Natural killer cell treated with Interleukin-12 subunit alpha and Interleukin-12 subunit beta and Interleukin-15 and Interleukin-18, amount 100 ng/mL, for 72 hours (primary cell): ENCODE results near the gene ROBO1. TPM values are rescaled to one million over a fixed set of nuclear protein-coding genes. Genes with fewer than 3 reads are reported as not detected.

Source experiments
- ATAC-seq, 2 donors: fragments of 150-1000 bp; cut with Tn5 transposase in 1 of 2; sonication (Bioruptor Pico), chemical (Tn5 transposase) in 1 of 2; 2 replicates each; pipeline ENCODE4 v1.10.0; 2021
- DNase-seq: peaks from one replicate; pipeline ENCODE4 v3.0.0; 2022; ENCODE audit warnings: low spot score
- H3K27ac Mint-ChIP-seq, 2 donors: 1 replicate in 1 of 2; 2 replicates in 1 of 2; pipeline ENCODE4 v1.8.0; 2022; ENCODE audit warnings: mixed read lengths in 2 of 2, mild to moderate bottlenecking in 1 of 2, moderate library complexity in 1 of 2
- H3K27me3 Mint-ChIP-seq, 2 donors: 1 replicate in 1 of 2; 2 replicates in 1 of 2; pipeline ENCODE4 v1.8.0; 2022; ENCODE audit warnings: mixed read lengths in 2 of 2
- H3K36me3 Mint-ChIP-seq: one replicate; pipeline ENCODE4 v1.8.0; 2022; ENCODE audit warnings: mixed read lengths
- H3K4me1 Mint-ChIP-seq, 2 donors: 1 replicate in 1 of 2; 2 replicates in 1 of 2; pipeline ENCODE4 v1.8.0; 2022; ENCODE audit warnings: low read depth in 2 of 2, mixed read lengths in 2 of 2, mild to moderate bottlenecking in 1 of 2
- H3K4me3 Mint-ChIP-seq: one replicate; pipeline ENCODE4 v1.8.0; 2022; ENCODE audit warnings: mixed read lengths
- H3K9me3 Mint-ChIP-seq: 2 replicates; pipeline ENCODE4 v1.8.0; 2022; ENCODE audit warnings: mixed read lengths
- total RNA-seq, 2 donors: library from RNA; stranded (reverse); gene quantifications; one replicate each; pipeline ENCODE4 v1.2.3, GENCODE V29; 2022

Gene ROBO1
- total RNA-seq, 2 donors from 2014 or later = 0.05 TPM; not detected in 1

GRCh38 chr3:78804251-78805037, 963.4 kb downstream of the ROBO1 start:
- no peaks in the 10 kb centered on the region for H3K27me3 Mint-ChIP-seq
- no peaks in the 10 kb centered on the region for H3K4me1 Mint-ChIP-seq
- peaks cover 7% of the 10 kb centered on the region for H3K9me3 Mint-ChIP-seq
- peaks cover 5% of the 10 kb centered on the region for H3K36me3 Mint-ChIP-seq
- no peak for DNase-seq
- H3K27ac Mint-ChIP-seq = no peak overlapping the region
- no peak for ATAC-seq
- no peak overlapping the region for H3K4me3 Mint-ChIP-seq

- Mint-ChIP-seq H3K27ac (no peak overlapping the region), H3K36me3 (peaks cover 6% of the 10 kb centered on the region), H3K4me3 (no peak overlapping the region), H3K4me1 (no peaks in the 10 kb centered on the region), H3K27me3 (no peaks in the 10 kb centered on the region), H3K9me3 (peaks cover 7% of the 10 kb centered on the region)
- no peak for DNase-seq
- no peak for ATAC-seq
Measured at GRCh38 chr3:78802562-78802930, 965.3 kb downstream of the ROBO1 start.

DNA sequence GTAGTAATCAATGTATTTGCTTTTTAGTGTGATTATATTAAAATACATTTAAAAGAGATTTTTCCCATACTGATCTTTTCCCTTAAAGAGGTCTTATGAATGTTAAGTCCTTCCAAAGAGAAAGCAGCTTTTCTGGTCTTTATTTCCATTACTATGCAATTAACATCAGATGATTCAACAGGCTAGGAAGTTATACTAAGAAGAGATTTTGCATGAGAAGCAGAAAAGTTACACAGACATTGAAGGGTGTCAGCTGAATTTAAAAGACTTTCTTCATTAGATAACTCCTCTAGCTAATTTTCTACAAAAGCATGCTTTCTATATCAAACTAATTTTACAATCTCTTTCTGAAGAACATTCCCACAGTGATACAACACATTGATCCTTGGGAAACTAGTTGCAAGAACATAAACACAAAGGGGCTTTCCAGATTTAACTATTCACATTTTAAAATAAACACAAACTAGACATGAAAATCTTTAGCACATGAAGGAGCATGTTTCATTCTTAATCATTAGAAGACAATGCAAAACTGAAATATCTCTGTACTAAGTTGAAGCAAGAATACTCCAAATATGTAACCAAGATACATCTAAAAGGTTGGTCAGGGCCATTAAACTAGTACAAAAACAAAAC, 965.8 kb downstream of the ROBO1 start:
- H3K4me1 Mint-ChIP-seq = no peaks in the 10 kb centered on the region
- peaks cover 7% of the 10 kb centered on the region for H3K36me3 Mint-ChIP-seq
- no peak overlapping the region for H3K4me3 Mint-ChIP-seq
- ATAC-seq (no peak), DNase-seq (no peak)
- no peaks in the 10 kb centered on the region for H3K27me3 Mint-ChIP-seq
- H3K27ac Mint-ChIP-seq = no peak overlapping the region
- peaks cover 7% of the 10 kb centered on the region for H3K9me3 Mint-ChIP-seq

GRCh38 chr3:78799681-78800080, 968.1 kb downstream of the ROBO1 start:
- Mint-ChIP-seq H3K27ac (no peak overlapping the region), H3K36me3 (peaks cover 13% of the 10 kb centered on the region), H3K4me3 (no peak overlapping the region), H3K4me1 (no peaks in the 10 kb centered on the region), H3K27me3 (no peaks in the 10 kb centered on the region), H3K9me3 (peaks cover 13% of the 10 kb centered on the region)
- ATAC-seq (no peak), DNase-seq (no peak)

DNA sequence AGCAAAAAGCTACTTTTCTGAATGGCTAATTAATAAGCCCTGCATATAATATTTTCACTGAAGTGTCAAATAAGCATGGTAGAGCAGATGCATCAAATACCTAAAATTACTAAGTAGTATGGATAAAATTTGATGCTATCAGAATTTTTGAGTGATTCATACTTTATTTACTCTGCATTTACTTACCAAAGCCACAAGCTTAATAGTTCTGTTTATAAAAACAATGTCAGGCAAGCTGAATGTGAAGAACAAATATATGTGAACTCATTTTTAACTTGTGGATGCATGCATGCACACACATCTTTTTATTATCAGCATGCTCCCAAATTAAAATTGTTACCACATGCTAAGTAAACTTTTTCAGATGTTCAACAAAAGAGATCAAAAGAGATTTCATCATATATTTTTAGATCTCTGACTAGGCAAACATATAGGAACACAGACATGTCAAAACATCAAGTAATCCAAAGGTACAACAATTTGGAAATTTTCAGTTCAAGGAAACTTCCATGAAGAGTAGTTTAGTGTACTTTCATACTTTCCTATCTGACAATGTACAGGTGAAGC, 969.4 kb downstream of the ROBO1 start:
- Mint-ChIP-seq H3K9me3 (peaks cover 13% of the 10 kb centered on the region), H3K36me3 (peaks cover 13% of the 10 kb centered on the region)

GRCh38 chr3:78794431-78794830, 973.4 kb downstream of the ROBO1 start:
- DNase-seq (no peak), ATAC-seq (no peak)
- no peaks in the 10 kb centered on the region for H3K4me1 Mint-ChIP-seq
- peaks cover 9% of the 10 kb centered on the region for H3K36me3 Mint-ChIP-seq
- no peak overlapping the region for H3K27ac Mint-ChIP-seq
- H3K27me3 Mint-ChIP-seq = no peaks in the 10 kb centered on the region
- H3K9me3 Mint-ChIP-seq = peaks cover 17% of the 10 kb centered on the region
- no peak overlapping the region for H3K4me3 Mint-ChIP-seq

More for the DNA sequence above, 969.4 kb downstream of the ROBO1 start:
- ATAC-seq = no peak
- Mint-ChIP-seq H3K27me3 (no peaks in the 10 kb centered on the region), H3K27ac (no peak overlapping the region), H3K4me3 (no peak overlapping the region), H3K4me1 (no peaks in the 10 kb centered on the region)
- DNase-seq = no peak

DNA sequence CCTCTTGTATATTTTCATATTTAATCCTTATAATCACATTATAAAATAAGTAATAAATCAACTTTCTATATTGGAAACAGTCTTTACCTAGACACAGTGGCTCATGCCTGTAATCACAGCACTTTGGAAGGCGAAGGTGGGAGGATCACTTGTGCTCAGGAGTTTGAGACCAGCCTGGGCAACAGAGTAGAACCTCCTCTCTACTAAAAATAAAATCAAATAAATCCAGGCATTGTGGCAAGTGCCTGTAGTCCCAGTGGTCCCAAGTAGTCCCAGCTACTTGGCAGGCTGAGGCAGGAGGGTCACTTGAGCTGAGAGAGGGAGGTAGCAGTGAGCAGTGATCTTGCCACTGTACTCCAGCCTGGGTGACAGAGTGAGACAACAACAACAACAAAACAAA, 975.1 kb downstream of the ROBO1 start:
- no peak for ATAC-seq
- peaks cover 17% of the 10 kb centered on the region for H3K9me3 Mint-ChIP-seq
- no peaks in the 10 kb centered on the region for H3K27me3 Mint-ChIP-seq
- H3K4me1 Mint-ChIP-seq = no peaks in the 10 kb centered on the region
- H3K27ac Mint-ChIP-seq = no peak overlapping the region
- no peak overlapping the region for H3K4me3 Mint-ChIP-seq
- peaks cover 8% of the 10 kb centered on the region for H3K36me3 Mint-ChIP-seq
- no peak for DNase-seq

DNA sequence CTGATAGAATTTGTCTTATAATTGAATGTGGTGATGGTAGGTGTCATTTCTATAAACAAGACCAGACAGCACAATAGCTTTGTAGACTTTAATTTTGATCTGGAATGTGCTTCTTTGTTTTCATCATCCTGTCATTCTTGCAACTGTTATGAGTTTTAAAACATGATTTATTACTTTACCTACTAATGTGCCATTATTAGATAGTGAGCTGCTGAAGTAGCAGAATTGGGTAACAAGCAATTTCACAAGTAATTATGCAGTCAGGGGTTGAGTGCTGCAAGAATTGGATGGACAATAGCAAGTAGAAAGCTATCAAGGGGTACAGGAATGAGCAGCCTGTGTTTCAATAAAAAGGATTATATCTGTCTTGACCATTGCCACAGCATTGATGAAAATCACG, 975.6 kb downstream of the ROBO1 start:
- no peak for ATAC-seq
- Mint-ChIP-seq H3K4me3 (no peak overlapping the region), H3K27ac (no peak overlapping the region), H3K4me1 (no peaks in the 10 kb centered on the region), H3K27me3 (no peaks in the 10 kb centered on the region), H3K36me3 (peaks cover 8% of the 10 kb centered on the region), H3K9me3 (peaks cover 17% of the 10 kb centered on the region)
- no peak for DNase-seq

GRCh38 chr3:78791753-78792152, 976.0 kb downstream of the ROBO1 start:
- no peaks in the 10 kb centered on the region for H3K27me3 Mint-ChIP-seq
- peaks cover 14% of the 10 kb centered on the region for H3K9me3 Mint-ChIP-seq
- ATAC-seq (no peak), DNase-seq (no peak)
- H3K4me1 Mint-ChIP-seq = no peaks in the 10 kb centered on the region
- no peak overlapping the region for H3K4me3 Mint-ChIP-seq
- H3K27ac Mint-ChIP-seq = no peak overlapping the region
- peaks cover 4% of the 10 kb centered on the region for H3K36me3 Mint-ChIP-seq

DNA sequence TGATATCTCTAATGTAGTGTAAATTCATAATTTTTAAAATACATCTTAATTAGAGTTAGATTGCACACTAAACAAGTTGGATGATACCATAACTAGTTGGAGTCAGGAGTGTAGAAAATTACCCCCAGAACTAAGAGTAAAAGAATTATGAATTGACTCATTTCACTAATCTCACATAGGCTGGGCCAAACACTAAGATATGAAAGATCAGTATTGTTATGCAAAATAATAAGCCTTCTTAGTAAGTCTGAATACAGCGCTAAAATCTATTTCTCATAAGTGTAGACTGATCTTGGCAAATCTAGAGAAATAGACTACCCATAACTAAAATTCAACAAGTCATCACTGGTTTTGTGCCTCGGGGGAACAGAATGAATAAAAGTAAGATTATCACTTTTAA, 979.0 kb downstream of the ROBO1 start:
- Mint-ChIP-seq H3K36me3 (no peaks in the 10 kb centered on the region), H3K4me1 (no peaks in the 10 kb centered on the region), H3K4me3 (no peak overlapping the region), H3K27me3 (no peaks in the 10 kb centered on the region), H3K27ac (no peak overlapping the region), H3K9me3 (peaks cover 15% of the 10 kb centered on the region)
- no peak for DNase-seq
- ATAC-seq = no peak

- DNase-seq (no peak), ATAC-seq (no peak)
- Mint-ChIP-seq H3K36me3 (peaks cover 7% of the 10 kb centered on the region), H3K9me3 (peaks cover 17% of the 10 kb centered on the region), H3K4me3 (no peak overlapping the region), H3K27ac (no peak overlapping the region), H3K4me1 (no peaks in the 10 kb centered on the region), H3K27me3 (no peaks in the 10 kb centered on the region)
Measured at GRCh38 chr3:78785004-78785403, 982.8 kb downstream of the ROBO1 start.

DNA sequence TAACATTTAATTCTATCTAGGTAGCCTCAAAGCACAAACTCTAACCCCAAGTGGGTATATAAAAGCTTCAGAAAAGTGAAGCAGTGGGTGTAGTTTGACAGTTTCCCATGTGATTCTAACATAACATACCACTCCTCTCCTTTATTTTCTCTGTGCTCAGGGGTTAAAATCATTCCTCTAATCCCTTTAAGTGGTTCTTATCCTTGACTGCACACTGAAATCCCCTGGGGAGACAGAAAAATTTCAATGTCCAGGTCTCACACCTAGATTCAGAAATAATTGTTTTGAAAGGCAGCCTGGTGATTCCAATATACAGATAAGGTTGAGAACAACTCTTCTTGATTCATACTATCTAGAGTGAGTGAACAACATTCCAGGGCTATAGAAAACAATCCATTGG, 986.4 kb downstream of the ROBO1 start:
- ATAC-seq = no peak
- Mint-ChIP-seq H3K27me3 (no peaks in the 10 kb centered on the region), H3K4me3 (no peak overlapping the region)

DNA sequence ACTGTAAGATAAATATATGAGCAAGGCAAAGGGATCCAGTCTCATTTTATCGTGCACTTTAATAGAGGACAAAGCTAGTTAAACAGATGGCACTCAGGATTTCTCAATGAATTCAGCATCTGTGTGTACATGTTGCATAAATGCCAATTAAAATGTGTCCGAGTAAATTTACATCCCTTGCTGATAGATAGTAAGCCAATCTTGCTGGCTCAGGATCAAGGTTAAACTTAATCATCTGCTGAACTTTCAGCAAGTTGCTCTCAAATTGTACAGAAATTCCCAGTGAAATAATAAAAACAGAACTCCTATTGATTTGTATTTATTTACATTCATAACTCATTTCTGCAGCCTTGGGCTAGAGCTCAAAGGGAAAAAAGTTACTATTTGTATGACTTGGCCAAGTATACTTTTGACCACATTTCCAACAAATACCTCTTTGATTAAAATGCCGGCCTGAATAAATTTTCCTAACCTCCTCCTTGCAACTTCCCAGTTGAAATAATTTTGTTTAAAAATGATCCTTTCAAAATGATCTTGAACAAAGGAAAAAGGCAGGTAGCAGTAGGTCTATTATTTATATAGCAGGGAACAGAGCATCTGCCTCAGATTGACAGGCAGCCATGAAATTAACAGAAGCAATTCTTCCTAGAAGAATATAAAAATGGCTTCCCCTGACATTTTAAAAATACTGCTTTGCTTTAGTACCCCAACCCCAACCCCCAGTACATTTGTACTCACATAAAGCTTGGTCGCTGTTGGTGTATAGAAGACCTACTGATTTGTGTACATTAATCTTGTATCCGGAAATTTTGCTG, 1001.9 kb downstream of the ROBO1 start:
- Mint-ChIP-seq H3K4me1 (no peaks in the 10 kb centered on the region), H3K27me3 (no peaks in the 10 kb centered on the region), H3K4me3 (no peak overlapping the region), H3K36me3 (peaks cover 12% of the 10 kb centered on the region), H3K9me3 (peaks cover 26% of the 10 kb centered on the region), H3K27ac (no peak overlapping the region)
- DNase-seq = no peak
- ATAC-seq = no peak

More for the DNA sequence above, 986.4 kb downstream of the ROBO1 start:
- DNase-seq = no peak
- no peak overlapping the region for H3K27ac Mint-ChIP-seq
- no peaks in the 10 kb centered on the region for H3K4me1 Mint-ChIP-seq
- H3K9me3 Mint-ChIP-seq = peaks cover 26% of the 10 kb centered on the region
- peaks cover 14% of the 10 kb centered on the region for H3K36me3 Mint-ChIP-seq

- ATAC-seq = no peak
- Mint-ChIP-seq H3K4me3 (no peak overlapping the region), H3K36me3 (peaks cover 6% of the 10 kb centered on the region)
Measured at GRCh38 chr3:78764634-78765033, 1003.2 kb downstream of the ROBO1 start.

More at GRCh38 chr3:78764634-78765033, 1003.2 kb downstream of the ROBO1 start:
- no peaks in the 10 kb centered on the region for H3K4me1 Mint-ChIP-seq
- peaks cover 20% of the 10 kb centered on the region for H3K9me3 Mint-ChIP-seq
- no peaks in the 10 kb centered on the region for H3K27me3 Mint-ChIP-seq
- H3K27ac Mint-ChIP-seq = no peak overlapping the region
- DNase-seq = no peak
